NCI-H460 (cell line): ENCODE measurements around the gene ADAMTSL3. TPM values are rescaled to one million over a fixed set of nuclear protein-coding genes. Genes with fewer than 3 reads are reported as not detected.

Source experiments
- DNase-seq: peaks from one replicate; pipeline ENCODE4 v3.0.0-alpha.2; 2016; ENCODE audit warnings: low read depth; ENCODE audit errors: extremely low read depth
- total RNA-seq: library from RNA; depleted of rRNA; stranded (reverse); fragments of >200 nt; shearing (Covaris generic); gene quantifications from 2 replicates; pipeline ENCODE4 v1.2.3, GENCODE V29; 2014

Gene ADAMTSL3
- total RNA-seq, 1 experiment from 2014 or later: not detected

GRCh38 chr15:83855956-83856355 is 202.0 kb downstream of the ADAMTSL3 start:
- DNase-seq: no peak

GRCh38 chr15:83858820-83859505 is 205.0 kb downstream of the ADAMTSL3 start:
- no peak for DNase-seq

- DNase-seq: no peak
Observed at GRCh38 chr15:83866692-83867091, 212.8 kb downstream of the ADAMTSL3 start.

GRCh38 chr15:83869341-83869740 is 215.4 kb downstream of the ADAMTSL3 start:
- no peak for DNase-seq

- no peak for DNase-seq
Observed at GRCh38 chr15:83871808-83872559, 218.1 kb downstream of the ADAMTSL3 start.

- no peak for DNase-seq
Observed at GRCh38 chr15:83873966-83874365, 220.0 kb downstream of the ADAMTSL3 start.

- DNase-seq: no peak
Observed at GRCh38 chr15:83880529-83880928, 226.6 kb downstream of the ADAMTSL3 start.

- no peak for DNase-seq
Observed at GRCh38 chr15:83881156-83881555, 227.2 kb downstream of the ADAMTSL3 start.

GRCh38 chr15:83886321-83886720 is 232.4 kb downstream of the ADAMTSL3 start:
- no peak for DNase-seq

- no peak for DNase-seq
Observed at GRCh38 chr15:83887404-83887803, 233.5 kb downstream of the ADAMTSL3 start.

- DNase-seq: no peak
Observed at GRCh38 chr15:83887961-83888360, 234.0 kb downstream of the ADAMTSL3 start.

GRCh38 chr15:83889995-83890394 is 236.1 kb downstream of the ADAMTSL3 start:
- no peak for DNase-seq

- no peak for DNase-seq
Observed at GRCh38 chr15:83890587-83890986, 236.7 kb downstream of the ADAMTSL3 start.

- no peak for DNase-seq
Observed at GRCh38 chr15:83892498-83892897, 238.6 kb downstream of the ADAMTSL3 start.

GRCh38 chr15:83893308-83893707 is 239.4 kb downstream of the ADAMTSL3 start:
- DNase-seq: no peak

GRCh38 chr15:83897037-83897436 is 243.1 kb downstream of the ADAMTSL3 start:
- no peak for DNase-seq

- DNase-seq: no peak
Observed at GRCh38 chr15:83898361-83898760, 244.4 kb downstream of the ADAMTSL3 start.

- DNase-seq: no peak
Observed at GRCh38 chr15:83899670-83900069, 245.7 kb downstream of the ADAMTSL3 start.

- DNase-seq: no peak
Observed at GRCh38 chr15:83904107-83905040, 250.5 kb downstream of the ADAMTSL3 start.

- no peak for DNase-seq
Observed at GRCh38 chr15:83905556-83906273, 251.8 kb downstream of the ADAMTSL3 start.
